Fibroblast of gingiva (primary cell): ENCODE results near the gene KLF2.
"Not testable (repeated sequence)": the region's sequence is repeated elsewhere in the genome, so short reads cannot be mapped to it uniquely, and the experiment has no call there.

Source experiments
- DNase-seq: peaks from one replicate; pipeline ENCODE4 v3.0.0-alpha.2; 2011; ENCODE audit warnings: low read depth

KLF2 gene

GRCh38 chr19:16324384-16325160 lies at the start of gene KLF2:
TSS of gene KLF2 (plus strand) at chr19:16324826. CDS start at chr19:16324924, 98 bp downstream.
- DNase-seq, result peak; percentile 95

- DNase-seq, result no peak
Observed at GRCh38 chr19:16280306-16280705, 44.3 kb upstream of the KLF2 start.

- no peak for DNase-seq
Observed at GRCh38 chr19:16281743-16282142, 42.9 kb upstream of the KLF2 start.

- DNase-seq, result peak; percentile 34
Observed at GRCh38 chr19:16283210-16284061, 41.2 kb upstream of the KLF2 start.

- no peak for DNase-seq
Observed at GRCh38 chr19:16284505-16284904, 40.1 kb upstream of the KLF2 start.

GRCh38 chr19:16285079-16285478 lies 39.5 kb upstream of the KLF2 start:
- DNase-seq, result not testable (repeated sequence)

GRCh38 chr19:16285769-16286498 lies 38.7 kb upstream of the KLF2 start:
- no peak for DNase-seq

- no peak for DNase-seq
Observed at GRCh38 chr19:16288544-16288943, 36.1 kb upstream of the KLF2 start.

- no peak for DNase-seq
Observed at GRCh38 chr19:16289594-16289993, 35.0 kb upstream of the KLF2 start.

- no peak for DNase-seq
Observed at GRCh38 chr19:16290692-16291091, 33.9 kb upstream of the KLF2 start.

- peak; percentile 96 for DNase-seq
Observed at GRCh38 chr19:16293118-16294091, 31.2 kb upstream of the KLF2 start.

GRCh38 chr19:16295057-16295456 lies 29.6 kb upstream of the KLF2 start:
- DNase-seq, result peak; percentile 13

GRCh38 chr19:16296713-16297112 lies 27.9 kb upstream of the KLF2 start:
- no peak for DNase-seq

GRCh38 chr19:16297575-16298178 lies 26.9 kb upstream of the KLF2 start:
- DNase-seq, result no peak

- DNase-seq, result no peak
Observed at GRCh38 chr19:16298334-16298733, 26.3 kb upstream of the KLF2 start.

- no peak for DNase-seq
Observed at GRCh38 chr19:16301999-16302694, 22.5 kb upstream of the KLF2 start.

- no peak for DNase-seq
Observed at GRCh38 chr19:16303755-16304154, 20.9 kb upstream of the KLF2 start.

GRCh38 chr19:16304511-16304910 lies 20.1 kb upstream of the KLF2 start:
- not testable (repeated sequence) for DNase-seq

- DNase-seq, result not testable (repeated sequence)
Observed at GRCh38 chr19:16305060-16305459, 19.6 kb upstream of the KLF2 start.

GRCh38 chr19:16306728-16307402 lies 17.8 kb upstream of the KLF2 start:
- DNase-seq, result no peak
